ENCODE measurements around the gene NEDD9.

The NEDD9 gene, protein sequence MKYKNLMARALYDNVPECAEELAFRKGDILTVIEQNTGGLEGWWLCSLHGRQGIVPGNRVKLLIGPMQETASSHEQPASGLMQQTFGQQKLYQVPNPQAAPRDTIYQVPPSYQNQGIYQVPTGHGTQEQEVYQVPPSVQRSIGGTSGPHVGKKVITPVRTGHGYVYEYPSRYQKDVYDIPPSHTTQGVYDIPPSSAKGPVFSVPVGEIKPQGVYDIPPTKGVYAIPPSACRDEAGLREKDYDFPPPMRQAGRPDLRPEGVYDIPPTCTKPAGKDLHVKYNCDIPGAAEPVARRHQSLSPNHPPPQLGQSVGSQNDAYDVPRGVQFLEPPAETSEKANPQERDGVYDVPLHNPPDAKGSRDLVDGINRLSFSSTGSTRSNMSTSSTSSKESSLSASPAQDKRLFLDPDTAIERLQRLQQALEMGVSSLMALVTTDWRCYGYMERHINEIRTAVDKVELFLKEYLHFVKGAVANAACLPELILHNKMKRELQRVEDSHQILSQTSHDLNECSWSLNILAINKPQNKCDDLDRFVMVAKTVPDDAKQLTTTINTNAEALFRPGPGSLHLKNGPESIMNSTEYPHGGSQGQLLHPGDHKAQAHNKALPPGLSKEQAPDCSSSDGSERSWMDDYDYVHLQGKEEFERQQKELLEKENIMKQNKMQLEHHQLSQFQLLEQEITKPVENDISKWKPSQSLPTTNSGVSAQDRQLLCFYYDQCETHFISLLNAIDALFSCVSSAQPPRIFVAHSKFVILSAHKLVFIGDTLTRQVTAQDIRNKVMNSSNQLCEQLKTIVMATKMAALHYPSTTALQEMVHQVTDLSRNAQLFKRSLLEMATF

DNA sequence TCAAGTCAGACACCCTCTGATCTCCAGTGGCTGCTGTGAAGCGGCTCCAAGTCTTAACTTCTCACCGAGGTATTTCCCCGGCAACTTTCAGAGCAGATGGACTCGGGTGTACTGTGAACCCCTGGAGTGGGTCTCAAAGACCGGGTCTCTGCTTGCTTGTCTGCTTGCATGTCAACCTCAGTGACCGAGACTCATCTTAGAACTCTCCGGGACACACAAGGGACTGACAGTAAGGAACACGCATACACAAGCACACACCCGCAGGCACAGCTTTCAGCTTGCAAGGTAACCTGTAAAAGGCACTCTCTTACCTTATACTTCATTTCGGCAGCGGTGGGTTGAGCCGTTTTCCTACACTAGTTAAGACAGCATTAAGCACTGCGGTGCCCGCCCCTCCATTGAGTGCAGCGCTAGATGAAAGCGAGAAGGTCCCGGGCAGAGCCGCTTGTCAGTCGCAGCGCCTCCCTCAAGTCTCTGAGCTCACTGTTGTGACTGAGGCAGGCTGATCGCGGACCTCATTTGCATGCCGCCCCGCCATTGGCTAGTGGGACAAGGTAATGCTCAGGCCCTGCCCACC is at the start of gene NEDD9:
Gene NEDD9 (minus strand): TSS at position 476 of the 577 bp plus-strand sequence. CDS start 153 bp downstream, at position 323.
- DNase-seq, result peak; percentile 96

- DNase-seq, result no peak
These were observed 49.8 kb upstream of the NEDD9 start for GRCh38 chr6:11282245-11282644.

DNA sequence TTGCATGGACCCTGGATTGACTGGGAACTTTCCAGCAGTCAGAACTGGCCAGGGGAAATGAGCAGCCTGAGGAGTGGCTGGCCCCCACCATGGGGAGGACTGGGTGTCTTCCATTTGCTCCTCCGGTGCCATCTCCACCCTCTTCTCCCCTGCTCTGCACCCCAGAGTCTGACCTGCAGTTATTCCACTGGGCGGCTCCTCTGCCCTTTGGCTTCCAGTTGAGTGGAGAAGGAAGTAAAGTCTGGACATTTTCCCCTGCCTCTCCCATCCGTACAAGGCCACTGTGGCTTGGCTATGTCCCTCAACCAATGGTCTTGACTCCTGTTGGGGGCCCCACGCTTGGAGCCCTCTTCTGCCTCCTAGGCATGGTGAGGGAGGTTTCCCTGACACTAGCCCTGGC is 47.9 kb upstream of the NEDD9 start:
- DNase-seq, result no peak

GRCh38 chr6:11279284-11279689 is 46.8 kb upstream of the NEDD9 start:
- DNase-seq, result no peak

- DNase-seq, result no peak
These were observed 45.7 kb upstream of the NEDD9 start for GRCh38 chr6:11278207-11278559.

- no peak for DNase-seq
These were observed 45.1 kb upstream of the NEDD9 start for GRCh38 chr6:11277275-11278206.

DNA sequence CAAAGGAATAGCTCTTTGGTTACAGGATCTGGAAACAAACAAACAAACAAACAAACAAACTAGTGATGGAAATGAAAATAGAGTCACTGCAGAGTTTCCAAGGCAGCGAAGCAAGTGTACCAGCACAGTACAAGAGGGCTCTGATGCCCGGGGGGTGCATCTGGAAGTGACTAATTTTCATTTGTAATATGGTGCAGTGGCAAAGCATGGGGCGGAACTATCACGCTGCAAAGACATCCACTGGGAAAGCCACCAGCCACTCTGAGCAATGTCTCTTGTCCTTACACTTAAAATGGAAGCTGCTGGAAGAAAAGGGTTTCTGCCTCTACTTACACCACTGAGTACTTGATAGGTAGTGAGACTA is 44.4 kb upstream of the NEDD9 start:
- no peak for DNase-seq

GRCh38 chr6:11276228-11276627 is 43.8 kb upstream of the NEDD9 start:
- no peak for DNase-seq

- no peak for DNase-seq
These were observed 43.1 kb upstream of the NEDD9 start for GRCh38 chr6:11275598-11275997.

DNA sequence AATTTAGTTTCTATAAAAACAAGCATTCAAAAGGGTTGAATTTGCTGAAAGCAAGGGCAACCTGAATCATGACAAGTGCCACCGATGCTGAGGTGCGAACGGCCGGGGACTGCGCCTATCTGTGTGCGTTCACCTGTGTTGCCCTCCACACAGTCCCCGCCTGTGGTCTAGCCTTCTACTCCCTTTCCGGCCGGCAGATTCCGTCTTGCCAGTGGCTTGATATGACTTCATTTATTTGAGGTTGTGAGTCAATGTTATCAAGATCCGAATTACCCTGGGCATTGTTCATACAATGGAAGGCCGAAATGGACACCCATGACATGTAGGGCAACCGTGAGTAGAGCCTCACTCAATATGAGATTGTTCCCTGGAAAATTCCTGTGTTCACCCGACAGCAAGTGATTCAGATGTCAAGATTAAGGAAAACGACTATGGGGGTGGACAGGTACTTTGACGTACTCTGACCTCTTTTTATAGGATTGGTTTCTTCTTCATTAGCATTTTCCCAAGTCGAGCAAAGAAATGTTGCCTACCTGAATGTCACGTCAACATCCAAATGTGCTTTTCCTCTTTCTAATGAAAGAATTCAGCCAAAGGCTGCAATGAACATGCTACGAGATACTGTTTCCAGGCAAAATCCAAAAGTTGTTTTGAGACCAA is 41.1 kb upstream of the NEDD9 start:
- DNase-seq, result no peak

GRCh38 chr6:11272491-11273192 is 40.2 kb upstream of the NEDD9 start:
- no peak for DNase-seq

- DNase-seq, result no peak
These were observed 39.0 kb upstream of the NEDD9 start for GRCh38 chr6:11271228-11272020.

- peak; percentile 30 for DNase-seq
These were observed 37.9 kb upstream of the NEDD9 start for GRCh38 chr6:11270030-11271027.

DNA sequence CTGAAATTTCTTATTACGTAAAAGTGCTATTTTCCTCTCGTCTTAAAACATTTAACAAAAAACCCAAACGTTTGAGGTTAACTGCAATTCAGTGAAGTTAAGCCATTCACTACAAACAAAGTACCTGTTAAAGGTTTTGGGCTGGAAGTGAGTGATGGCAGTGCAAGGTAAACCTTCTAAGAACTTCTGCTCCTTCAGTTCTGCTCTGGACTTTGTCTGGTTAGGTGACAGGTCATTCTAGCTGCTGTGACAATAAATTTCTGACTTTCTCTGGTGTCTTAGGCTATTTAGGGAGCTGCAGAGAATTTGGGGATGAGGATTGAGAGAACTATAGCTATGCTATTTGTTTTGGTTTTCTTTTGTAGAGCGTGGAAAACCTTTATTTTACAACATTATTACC is 36.5 kb upstream of the NEDD9 start:
- DNase-seq, result no peak

DNA sequence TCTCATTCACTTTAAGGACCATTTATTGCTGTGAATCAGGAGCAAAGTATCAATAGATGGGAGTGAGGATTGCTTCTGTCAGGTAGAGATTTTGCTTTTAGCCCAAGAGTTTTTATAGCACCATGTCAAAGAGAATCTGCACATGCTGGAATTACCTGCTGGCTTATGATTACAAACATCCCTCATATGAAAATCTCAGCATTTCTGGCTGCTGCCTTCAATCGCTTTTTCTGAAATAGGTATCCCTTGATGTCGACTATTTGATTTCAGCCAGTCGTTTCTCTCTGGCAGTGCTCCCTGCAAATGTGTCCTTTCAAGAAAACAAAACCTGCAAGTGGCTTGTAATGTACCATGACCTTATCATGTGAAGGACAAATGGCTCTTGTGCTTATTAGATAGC is 34.5 kb upstream of the NEDD9 start:
- DNase-seq, result no peak

DNA sequence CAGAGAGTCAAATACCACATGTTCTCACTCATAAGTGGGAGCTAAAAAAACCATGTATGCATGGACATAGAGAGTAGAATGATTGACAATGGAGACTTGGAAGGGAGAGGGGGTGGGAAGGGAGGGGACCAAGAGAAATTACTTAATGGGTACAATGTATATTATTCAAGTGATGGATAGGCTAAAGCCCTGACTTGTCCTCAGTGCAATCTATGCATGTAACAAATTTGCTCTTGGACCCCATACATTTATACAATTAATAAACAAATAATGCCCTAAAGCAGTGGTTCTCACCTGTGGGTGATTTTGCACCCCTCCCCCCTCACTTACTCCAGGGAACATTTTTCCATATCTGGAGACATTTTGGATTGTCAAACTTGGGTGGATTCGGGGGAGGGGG is 33.5 kb upstream of the NEDD9 start:
- DNase-seq, result no peak

DNA sequence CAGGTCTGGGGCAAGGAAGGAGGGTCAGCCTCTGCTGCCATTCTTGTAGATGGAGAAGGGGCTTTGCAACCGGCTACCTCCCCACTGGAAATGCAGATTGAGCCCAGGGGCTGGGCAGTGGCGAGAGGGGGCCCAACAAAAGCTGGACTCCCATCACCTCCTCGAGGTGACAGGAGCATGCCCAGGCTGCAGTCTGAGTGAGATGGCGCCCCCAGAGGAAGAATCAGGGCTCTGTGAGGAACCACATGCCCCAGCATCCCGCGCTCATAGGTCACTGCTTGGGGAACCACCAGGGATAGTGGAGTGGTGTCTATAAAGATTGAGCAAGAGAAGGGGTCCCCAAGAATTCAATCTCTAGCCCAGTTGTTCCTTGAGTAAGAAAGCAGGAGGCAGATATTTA is 31.6 kb upstream of the NEDD9 start:
- peak; percentile 12 for DNase-seq

GRCh38 chr6:11263291-11263775 is 30.9 kb upstream of the NEDD9 start:
- peak; percentile 47 for DNase-seq

DNA sequence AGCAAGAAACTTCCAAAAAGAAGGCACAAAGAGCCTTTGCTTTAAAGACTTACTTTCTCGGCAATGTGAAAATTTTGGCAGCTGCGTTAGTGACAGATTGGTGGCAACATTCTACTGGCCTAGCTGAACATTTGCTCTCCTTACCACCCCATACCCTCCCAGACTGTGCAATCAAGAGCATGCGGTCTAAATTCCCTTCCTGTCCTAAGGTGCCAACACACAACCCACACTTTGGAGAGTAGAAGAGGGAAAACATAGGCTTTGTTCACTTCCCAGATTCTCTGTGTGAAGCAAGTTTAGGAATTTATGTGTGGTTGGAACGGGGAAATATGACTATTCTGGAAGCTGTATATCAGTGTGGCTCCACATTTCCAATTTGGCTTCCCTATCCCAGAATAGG is 29.8 kb upstream of the NEDD9 start:
- DNase-seq, result no peak

Data from NCI-H82 (cell line).